Mucosa of stomach (tissue), 1 donor: ENCODE measurements around the gene RBFOX2.
"Not testable (repeated sequence)": the region's sequence is repeated elsewhere in the genome, so short reads cannot be mapped to it uniquely, and the experiment has no call there.

Source experiments
- H3K27me3 ChIP-seq: one replicate; pipeline ENCODE4 v1.7.0; 2013; ENCODE audit warnings: mild to moderate bottlenecking, low read length; ENCODE audit not compliant: control insufficient read depth, insufficient read depth
- H3K36me3 ChIP-seq: one replicate; pipeline ENCODE4 v1.7.0; 2013; ENCODE audit warnings: low read length; ENCODE audit not compliant: control insufficient read depth, insufficient read depth
- H3K4me1 ChIP-seq: one replicate; pipeline ENCODE4 v1.7.0; 2013; ENCODE audit warnings: mild to moderate bottlenecking, low read length; ENCODE audit not compliant: control insufficient read depth, insufficient read depth
- H3K4me3 ChIP-seq: one replicate; pipeline ENCODE4 v1.7.0; 2013; ENCODE audit warnings: low read length
- H3K9ac ChIP-seq: one replicate; pipeline ENCODE4 v1.7.0; 2013; ENCODE audit warnings: mild to moderate bottlenecking, low read length, moderate library complexity
- H3K9me3 ChIP-seq: one replicate; pipeline ENCODE4 v1.7.0; 2013; ENCODE audit warnings: mild to moderate bottlenecking, low read length, moderate library complexity; ENCODE audit not compliant: control insufficient read depth
- donor health status: Pancreatic carcinoma.

The RBFOX2 gene

DNA sequence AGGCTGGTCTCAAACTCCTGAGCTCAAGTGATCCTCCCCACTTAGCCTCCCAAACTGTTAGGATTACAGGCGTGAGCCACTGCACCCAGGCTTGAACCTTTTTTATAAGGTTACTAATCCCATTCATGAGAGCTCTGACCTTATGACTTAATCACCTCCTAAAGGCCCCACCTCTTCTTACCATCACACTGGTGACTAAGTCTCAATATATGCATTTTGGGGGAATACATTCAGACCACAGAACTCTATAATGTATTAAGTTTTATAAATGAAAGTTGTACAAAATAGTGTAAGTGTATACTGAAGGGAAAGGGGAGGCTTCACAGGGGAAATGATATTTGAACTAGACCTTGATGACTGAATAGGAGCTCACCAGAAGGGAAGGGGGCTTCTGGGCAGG is 28.4 kb upstream of the RBFOX2 start:
- H3K36me3 ChIP-seq = no peaks in the 10 kb centered on the region
- no peaks in the 10 kb centered on the region for H3K9me3 ChIP-seq
- no peaks in the 10 kb centered on the region for H3K27me3 ChIP-seq
- H3K4me3 ChIP-seq = no peak overlapping the region
- H3K9ac ChIP-seq = no peak overlapping the region
- H3K4me1 ChIP-seq = peaks cover 17% of the 10 kb centered on the region

DNA sequence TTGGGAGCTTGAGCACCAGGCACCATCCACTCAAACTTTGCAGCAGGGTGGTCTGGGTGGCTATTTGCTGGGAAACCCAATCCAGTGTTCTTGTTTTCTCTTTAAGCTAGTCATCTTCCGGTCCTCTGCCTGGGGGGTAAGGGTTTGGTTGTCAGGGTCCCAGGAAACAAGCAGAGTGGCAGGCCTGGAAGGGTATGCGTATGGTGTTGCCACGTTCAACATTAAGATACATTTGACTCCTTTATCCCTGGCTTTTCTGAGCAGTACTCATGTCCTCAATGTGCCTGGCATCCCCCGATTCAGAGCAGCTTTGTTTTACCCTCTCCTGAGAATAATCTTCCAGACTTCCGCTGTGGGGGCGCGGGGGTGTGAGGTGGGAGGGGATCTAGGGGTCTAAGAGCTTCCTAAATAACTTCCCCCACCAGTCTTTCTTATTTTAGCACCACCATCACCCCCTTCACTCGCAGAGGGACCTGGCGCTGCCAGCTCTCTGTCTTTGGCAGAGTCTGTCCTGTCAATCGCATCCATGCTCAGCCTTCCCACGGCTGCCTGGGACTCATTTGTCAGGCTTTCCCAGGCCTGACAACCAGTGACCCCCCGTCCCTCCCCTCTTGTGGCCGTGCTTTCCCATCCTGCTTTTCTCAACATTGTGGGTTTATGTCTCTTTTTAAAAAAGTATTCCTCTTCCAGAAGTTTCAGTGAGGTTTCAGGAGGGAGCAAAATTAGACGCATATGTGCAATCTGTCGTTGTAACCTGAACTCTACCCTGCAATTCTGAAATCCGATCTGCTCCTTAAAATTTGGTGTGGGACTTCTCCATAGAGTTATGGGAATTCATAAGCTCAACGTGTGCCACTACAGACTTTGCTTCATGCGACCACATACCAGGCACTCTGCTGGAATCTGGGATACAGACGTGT is 27.0 kb upstream of the RBFOX2 start:
- peaks cover 17% of the 10 kb centered on the region for H3K4me1 ChIP-seq
- no peaks in the 10 kb centered on the region for H3K27me3 ChIP-seq
- H3K36me3 ChIP-seq = no peaks in the 10 kb centered on the region
- H3K9me3 ChIP-seq = no peaks in the 10 kb centered on the region
- H3K9ac ChIP-seq = no peak overlapping the region
- no peak overlapping the region for H3K4me3 ChIP-seq

DNA sequence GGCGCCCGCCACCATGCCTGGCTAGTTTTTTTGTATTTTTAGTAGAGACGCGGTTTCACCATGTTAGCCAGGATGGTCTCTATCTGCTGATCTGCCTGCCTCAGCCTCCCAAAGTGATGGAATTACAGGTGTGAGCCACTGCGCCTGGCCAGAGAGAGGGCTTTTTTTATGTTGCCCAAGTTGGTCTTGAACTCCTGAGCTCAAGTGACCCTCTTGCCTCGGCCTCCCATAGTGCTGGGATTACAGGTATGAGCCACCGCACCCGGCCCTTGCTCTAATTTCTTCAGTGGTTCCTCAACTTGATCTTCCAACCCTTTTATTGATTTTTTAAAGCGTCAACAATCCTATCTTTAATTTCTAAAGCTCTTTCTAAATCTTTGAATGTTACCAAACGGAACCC is 25.8 kb upstream of the RBFOX2 start:
- H3K36me3 ChIP-seq = not testable (repeated sequence)

DNA sequence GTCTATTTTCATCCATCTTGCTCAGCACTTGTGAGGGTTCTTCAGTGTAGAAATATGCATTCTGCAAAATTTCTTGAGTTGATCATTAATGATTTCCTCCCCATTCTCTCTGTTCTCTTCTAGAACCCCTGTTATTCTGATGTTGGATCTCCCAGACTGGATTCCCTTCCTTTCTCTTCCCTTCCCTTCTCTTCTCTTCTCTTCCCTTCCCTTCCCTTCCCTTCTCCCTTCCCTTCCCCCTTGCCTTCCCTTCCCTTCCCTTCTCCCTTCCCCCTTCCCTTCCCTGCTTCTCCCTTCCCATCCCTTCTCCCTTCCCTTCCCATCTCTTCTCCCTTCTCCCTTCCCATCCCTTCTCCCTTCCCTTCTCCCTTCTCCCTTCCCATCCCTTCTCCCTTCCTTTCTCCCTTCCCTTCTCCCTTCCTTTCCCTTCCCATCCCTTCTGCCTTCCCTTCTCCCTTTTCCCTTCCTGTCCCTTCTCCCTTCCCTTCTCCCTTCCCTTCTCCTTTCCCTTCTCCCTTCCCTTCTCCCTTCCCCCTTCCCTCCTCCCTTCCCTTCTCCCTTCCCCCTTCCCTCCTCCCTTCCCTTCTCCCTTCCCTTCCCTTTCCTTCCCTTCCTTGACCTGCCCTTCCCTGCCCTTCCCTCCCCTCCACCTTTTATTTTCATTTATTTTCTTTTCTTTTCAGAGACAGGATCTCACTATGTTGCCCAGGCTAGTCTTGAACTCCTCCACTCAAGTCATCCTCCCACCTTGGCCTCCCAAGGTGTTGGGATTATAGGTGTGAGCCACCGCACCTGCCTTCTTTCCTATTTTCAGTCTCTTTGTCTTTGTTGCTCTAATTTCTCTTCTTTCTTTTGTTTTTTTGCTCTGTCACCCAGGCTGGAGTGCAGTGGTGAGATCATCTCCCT is 24.9 kb upstream of the RBFOX2 start:
- H3K9ac ChIP-seq = no peak overlapping the region
- no peak overlapping the region for H3K4me3 ChIP-seq
- H3K36me3 ChIP-seq = no peaks in the 10 kb centered on the region
- H3K4me1 ChIP-seq = peaks cover 17% of the 10 kb centered on the region
- H3K9me3 ChIP-seq = no peaks in the 10 kb centered on the region
- no peaks in the 10 kb centered on the region for H3K27me3 ChIP-seq

More for the DNA sequence above, 25.8 kb upstream of the RBFOX2 start:
- H3K4me3 ChIP-seq, H3K27me3 ChIP-seq, H3K9me3 ChIP-seq, H3K9ac ChIP-seq: not testable (repeated sequence)
- peaks cover 17% of the 10 kb centered on the region for H3K4me1 ChIP-seq

DNA sequence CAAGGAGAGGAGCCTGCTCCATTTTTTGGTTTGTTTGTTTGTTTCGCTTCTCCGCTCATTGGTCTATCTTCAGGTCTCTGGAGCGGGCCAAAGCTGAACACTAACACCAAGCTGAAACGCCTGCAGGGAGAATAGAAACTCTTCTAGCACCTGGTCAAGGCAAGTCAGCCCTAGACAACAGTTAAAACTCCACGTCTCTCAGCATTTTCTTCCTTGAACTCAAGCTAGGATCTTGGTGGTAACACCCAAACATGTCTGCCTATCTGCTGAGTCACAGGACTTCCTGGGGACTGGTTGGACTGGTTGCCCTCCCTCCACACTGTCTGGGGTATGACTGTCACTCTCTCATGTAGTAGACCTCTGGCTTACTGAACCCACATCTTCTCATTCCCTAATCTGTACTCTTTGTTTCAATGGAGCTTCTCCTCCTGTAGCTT is 23.9 kb upstream of the RBFOX2 start:
- Histone ChIP-seq H3K27me3 (no peaks in the 10 kb centered on the region), H3K4me3 (no peak overlapping the region), H3K9me3 (no peaks in the 10 kb centered on the region), H3K36me3 (no peaks in the 10 kb centered on the region), H3K9ac (no peak overlapping the region), H3K4me1 (peaks cover 17% of the 10 kb centered on the region)

DNA sequence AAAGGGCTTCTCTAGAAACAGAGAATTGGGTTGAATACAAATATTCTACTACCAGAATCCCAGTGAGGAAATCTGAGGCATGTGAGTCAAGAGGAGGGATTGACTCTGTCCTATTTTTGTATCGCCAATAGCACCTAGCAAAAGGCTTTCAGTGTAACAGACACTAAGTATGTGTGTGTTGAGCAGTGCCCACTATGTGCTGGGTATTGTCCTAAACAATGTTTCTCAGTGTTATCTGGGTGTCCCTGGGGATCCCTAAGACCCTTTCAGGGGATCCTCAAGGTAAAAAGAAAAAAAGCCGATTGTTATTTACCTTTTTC is 21.0 kb upstream of the RBFOX2 start:
- H3K4me3 ChIP-seq = no peak overlapping the region
- peaks cover 17% of the 10 kb centered on the region for H3K4me1 ChIP-seq
- no peak overlapping the region for H3K9ac ChIP-seq
- no peaks in the 10 kb centered on the region for H3K9me3 ChIP-seq
- no peaks in the 10 kb centered on the region for H3K27me3 ChIP-seq
- no peaks in the 10 kb centered on the region for H3K36me3 ChIP-seq

DNA sequence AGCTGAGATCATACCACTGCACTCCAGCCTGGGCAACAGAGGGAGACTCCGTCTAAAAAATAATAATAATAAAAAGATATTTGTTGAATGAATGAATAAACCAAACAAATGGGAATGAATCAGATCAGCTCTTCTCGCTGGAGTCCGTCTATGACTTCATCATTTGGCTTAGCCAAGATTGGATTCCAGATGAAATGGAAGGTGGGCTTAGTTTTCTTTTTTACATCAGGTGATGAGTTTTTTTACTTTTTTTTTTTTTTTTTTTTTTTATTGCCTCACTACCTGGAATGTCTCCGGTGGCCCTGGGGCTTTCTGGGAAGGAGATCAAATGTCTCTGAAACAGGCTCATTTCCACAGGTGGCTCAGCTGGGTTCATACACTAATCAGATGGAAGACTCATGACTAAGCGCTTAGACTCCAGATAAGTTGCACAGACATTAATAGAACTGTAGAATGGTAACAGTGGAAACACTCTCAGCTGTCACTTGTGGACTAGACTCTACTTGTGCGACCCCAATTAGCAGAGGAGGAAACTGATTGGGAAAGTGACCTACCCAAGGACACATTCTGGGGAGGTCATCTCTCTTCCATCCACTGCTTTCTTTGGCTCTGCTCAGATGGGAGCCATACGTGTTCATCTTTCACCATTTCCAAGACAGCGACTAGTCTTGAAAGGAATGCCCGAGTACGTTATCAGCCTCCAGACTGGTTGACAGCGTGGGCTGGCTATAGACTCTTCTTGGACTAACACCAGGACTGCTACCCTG is 20.5 kb upstream of the RBFOX2 start:
- no peak overlapping the region for H3K9ac ChIP-seq
- no peak overlapping the region for H3K4me3 ChIP-seq
- no peaks in the 10 kb centered on the region for H3K9me3 ChIP-seq
- no peaks in the 10 kb centered on the region for H3K27me3 ChIP-seq
- H3K36me3 ChIP-seq = no peaks in the 10 kb centered on the region
- H3K4me1 ChIP-seq = peaks cover 17% of the 10 kb centered on the region

DNA sequence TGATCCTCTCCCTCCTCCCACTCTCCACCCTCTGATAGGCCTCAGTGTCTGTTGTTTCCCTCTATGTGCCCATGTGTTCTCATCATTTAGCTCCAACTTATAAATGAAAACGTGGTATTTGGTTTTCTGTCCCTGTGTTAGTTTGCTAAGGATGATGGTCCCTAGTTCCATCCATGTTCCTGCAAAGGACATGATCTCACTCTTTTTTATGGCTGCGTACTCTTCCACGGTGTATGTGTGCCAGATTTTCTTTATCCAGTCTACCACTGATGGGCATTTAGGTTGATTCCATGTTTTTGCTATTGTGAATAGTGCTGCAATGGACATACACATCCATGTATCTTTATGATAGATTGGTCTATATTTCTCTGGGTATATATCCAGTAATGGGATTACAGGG is 15.9 kb upstream of the RBFOX2 start:
- not testable (repeated sequence) for H3K27me3 ChIP-seq, H3K9ac ChIP-seq, H3K9me3 ChIP-seq, H3K4me3 ChIP-seq, H3K36me3 ChIP-seq, H3K4me1 ChIP-seq

DNA sequence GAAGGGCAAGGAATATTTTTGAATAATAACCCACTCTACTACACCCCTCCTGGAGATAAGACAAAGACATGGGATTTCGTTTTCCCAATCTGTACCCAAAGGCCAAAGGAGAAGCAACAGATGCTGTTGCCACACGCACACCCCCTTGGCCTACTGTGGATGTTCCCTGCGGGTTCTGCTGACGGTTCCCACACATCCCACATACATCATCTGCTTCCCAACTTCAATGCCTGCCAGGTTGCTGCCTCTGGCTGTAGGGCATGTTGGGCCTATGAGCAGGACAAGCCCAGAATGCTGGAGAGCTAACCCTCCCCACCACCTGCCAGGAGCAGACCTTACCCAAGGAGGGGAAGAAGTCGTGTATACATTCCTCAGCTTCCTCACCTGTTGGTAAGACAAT is 13.6 kb upstream of the RBFOX2 start:
- Histone ChIP-seq H3K36me3 (no peaks in the 10 kb centered on the region), H3K9ac (no peak overlapping the region)

DNA sequence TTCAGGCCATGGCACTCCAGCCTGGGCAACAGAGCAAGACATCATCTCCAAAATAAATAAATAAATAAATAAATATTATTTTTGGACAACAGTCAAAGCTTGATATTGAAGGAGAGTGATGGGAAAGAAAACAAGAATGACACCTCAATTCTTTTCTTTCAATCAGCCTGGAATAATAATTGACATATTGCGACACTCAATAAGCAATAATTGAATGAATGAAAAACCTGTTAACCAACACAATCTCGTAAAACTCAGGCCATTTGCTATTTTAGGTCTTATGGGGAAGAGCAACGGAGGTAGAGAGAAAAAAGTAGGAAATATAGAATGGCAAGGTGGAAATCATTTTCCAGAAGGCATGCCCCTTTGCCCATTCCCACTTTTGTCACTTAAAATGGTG is 10.5 kb upstream of the RBFOX2 start:
- Histone ChIP-seq H3K27me3 (peaks cover 4% of the 10 kb centered on the region), H3K9ac (no peak overlapping the region), H3K36me3 (no peaks in the 10 kb centered on the region), H3K4me1 (no peaks in the 10 kb centered on the region), H3K9me3 (no peaks in the 10 kb centered on the region), H3K4me3 (no peak overlapping the region)

More for the DNA sequence above, 13.6 kb upstream of the RBFOX2 start:
- no peaks in the 10 kb centered on the region for H3K9me3 ChIP-seq
- no peak overlapping the region for H3K4me3 ChIP-seq
- peaks cover under 1% of the 10 kb centered on the region for H3K27me3 ChIP-seq
- no peaks in the 10 kb centered on the region for H3K4me1 ChIP-seq

DNA sequence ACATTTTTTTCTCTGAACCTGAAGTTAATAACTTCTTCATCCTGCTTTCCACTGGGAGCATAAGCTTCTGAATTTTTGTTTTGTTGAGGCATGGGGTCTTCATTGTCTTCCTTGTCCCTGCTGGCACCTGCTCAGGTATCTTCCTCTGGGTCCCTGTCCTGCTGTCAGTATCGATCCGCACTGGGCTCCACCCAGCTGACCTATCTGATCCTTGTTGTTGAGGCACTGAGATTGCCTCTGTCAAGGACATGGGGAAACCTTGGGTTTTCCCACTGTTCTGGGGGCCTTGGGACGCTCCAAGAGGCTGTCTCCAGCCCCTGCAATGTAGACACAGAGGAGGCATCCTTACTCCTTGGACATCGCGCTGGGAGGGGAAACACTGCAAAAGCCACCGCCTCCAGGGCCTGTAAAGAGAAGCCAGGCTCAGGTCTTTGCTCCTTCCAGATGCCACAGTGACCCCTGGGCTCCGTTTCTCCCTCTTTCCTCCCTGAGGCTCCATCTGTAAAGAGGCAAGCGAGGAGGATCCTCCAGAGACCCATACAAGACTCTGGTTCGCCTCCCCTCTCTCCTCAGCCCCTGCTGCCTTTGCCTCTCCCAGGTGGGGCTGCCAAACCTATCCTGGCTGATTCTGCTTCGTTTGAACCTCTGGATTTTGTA is 8.6 kb upstream of the RBFOX2 start:
- Histone ChIP-seq H3K4me3 (no peak overlapping the region), H3K4me1 (no peaks in the 10 kb centered on the region), H3K9me3 (no peaks in the 10 kb centered on the region), H3K27me3 (peaks cover 4% of the 10 kb centered on the region), H3K36me3 (no peaks in the 10 kb centered on the region), H3K9ac (no peak overlapping the region)
